Stomach (tissue), 4 donors: ENCODE measurements around the gene FASTK.

Experiments
- CTCF ChIP-seq, 7 experiments: fragments of 450-650 bp in 4 of 7; fragments of 200-600 bp in 3 of 7; sonication (generic) in 3 of 7; IDR thresholded peaks; one replicate each; pipeline ENCODE4 v1.5.1; 2016 to 2019; ENCODE audit warnings: antibody characterized with exemption in 7 of 7, control low read depth in 2 of 7, mild to moderate bottlenecking in 1 of 7
- POLR2A ChIP-seq, 4 donors: fragments of 450-650 bp; IDR thresholded peaks; one replicate each; pipeline ENCODE4 v1.6.1; 2016; ENCODE audit warnings: antibody characterized with exemption in 4 of 4, control low read depth in 2 of 4, mild to moderate bottlenecking in 1 of 4, moderate library complexity in 1 of 4
- POLR2AphosphoS5 ChIP-seq, 3 donors: sonication (generic); formaldehyde crosslinking; IDR thresholded peaks; one replicate each; pipeline ENCODE4 v1.6.1; 2016; ENCODE audit warnings: antibody characterized with exemption in 3 of 3

GRCh38 chr7:151079199-151079910 is 1.3 kb downstream of the FASTK start:
- no peak for TF ChIP-seq CTCF (IDR thresholded peaks at IDR 0.05)
- TF ChIP-seq POLR2A (IDR thresholded peaks at IDR 0.05): no peak
- TF ChIP-seq POLR2AphosphoS5 (IDR thresholded peaks at IDR 0.05): no peak
